Measurements from ENCODE around the gene CAMKK2. TPM values are rescaled to one million over a fixed set of nuclear protein-coding genes. Genes with fewer than 3 reads are reported as not detected.

The CAMKK2 gene
- total and polyA plus RNA-seq, 4 donors, result 10.5 to 26.0 (median 20.5) TPM

DNA sequence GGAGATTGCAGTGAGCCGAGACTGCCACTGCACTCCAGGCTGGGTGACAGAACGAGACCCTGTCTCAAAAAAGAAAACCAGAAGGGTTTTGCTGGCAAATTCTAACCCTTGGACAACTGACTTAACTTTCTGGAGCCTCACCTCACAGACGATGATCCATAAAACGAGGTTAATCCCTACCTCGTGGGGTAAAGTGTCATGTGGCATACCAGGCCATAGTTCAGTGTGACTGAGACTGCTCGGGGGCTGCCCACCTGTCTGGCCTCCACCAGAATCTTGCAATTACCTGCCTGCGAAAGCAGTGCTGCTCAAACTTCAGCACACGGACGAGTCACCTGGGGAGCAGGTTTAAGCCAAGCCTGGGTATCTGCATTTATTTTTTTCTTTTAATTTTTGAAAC lies 59.7 kb downstream of the CAMKK2 start:
- WGBS, result 86% methylated on average over 9 of the region's 9 CpGs
- H3K9ac ChIP-seq (ENCODE audit: low read depth in 1 of 2, low read length in 2 of 2), result no peak overlapping the region

More for the DNA sequence above, 59.7 kb downstream of the CAMKK2 start:
- TF ChIP-seq FOXA1 (IDR thresholded peaks at IDR 0.05) (no peak), TAF1 (conservative IDR thresholded peaks at IDR 0.05) (no peak), FOXA2 (IDR thresholded peaks at IDR 0.05) (no peak), REST (IDR thresholded peaks at IDR 0.05) (no peak), YY1 (IDR thresholded peaks at IDR 0.05) (no peak), RXRA (IDR thresholded peaks at IDR 0.05) (no peak), ZBTB33 (IDR thresholded peaks at IDR 0.05) (no peak), JUND (IDR thresholded peaks at IDR 0.05) (no peak), NR2F2 (IDR thresholded peaks at IDR 0.05) (no peak), HNF4G (IDR thresholded peaks at IDR 0.05) (no peak), EGR1 (IDR thresholded peaks at IDR 0.05; ENCODE audit: low read depth in 2 of 2) (no peak), SP1 (IDR thresholded peaks at IDR 0.05) (no peak), GABPA (IDR thresholded peaks at IDR 0.05 in 1 of 2, conservative IDR thresholded peaks at IDR 0.05 in 1 of 2) (no peak)
- TF ChIP-seq, protein P1, sequence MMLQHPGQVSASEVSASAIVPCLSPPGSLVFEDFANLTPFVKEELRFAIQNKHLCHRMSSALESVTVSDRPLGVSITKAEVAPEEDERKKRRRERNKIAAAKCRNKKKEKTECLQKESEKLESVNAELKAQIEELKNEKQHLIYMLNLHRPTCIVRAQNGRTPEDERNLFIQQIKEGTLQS (IDR thresholded peaks at IDR 0.05), result no peak
- TF ChIP-seq, protein P2, sequence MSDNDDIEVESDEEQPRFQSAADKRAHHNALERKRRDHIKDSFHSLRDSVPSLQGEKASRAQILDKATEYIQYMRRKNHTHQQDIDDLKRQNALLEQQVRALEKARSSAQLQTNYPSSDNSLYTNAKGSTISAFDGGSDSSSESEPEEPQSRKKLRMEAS (IDR thresholded peaks at IDR 0.05), result no peak
- TF ChIP-seq, protein P3, sequence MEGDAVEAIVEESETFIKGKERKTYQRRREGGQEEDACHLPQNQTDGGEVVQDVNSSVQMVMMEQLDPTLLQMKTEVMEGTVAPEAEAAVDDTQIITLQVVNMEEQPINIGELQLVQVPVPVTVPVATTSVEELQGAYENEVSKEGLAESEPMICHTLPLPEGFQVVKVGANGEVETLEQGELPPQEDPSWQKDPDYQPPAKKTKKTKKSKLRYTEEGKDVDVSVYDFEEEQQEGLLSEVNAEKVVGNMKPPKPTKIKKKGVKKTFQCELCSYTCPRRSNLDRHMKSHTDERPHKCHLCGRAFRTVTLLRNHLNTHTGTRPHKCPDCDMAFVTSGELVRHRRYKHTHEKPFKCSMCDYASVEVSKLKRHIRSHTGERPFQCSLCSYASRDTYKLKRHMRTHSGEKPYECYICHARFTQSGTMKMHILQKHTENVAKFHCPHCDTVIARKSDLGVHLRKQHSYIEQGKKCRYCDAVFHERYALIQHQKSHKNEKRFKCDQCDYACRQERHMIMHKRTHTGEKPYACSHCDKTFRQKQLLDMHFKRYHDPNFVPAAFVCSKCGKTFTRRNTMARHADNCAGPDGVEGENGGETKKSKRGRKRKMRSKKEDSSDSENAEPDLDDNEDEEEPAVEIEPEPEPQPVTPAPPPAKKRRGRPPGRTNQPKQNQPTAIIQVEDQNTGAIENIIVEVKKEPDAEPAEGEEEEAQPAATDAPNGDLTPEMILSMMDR (IDR thresholded peaks at IDR 0.05; ENCODE audit: low read depth, low read length, missing input control), result no peak
- Histone ChIP-seq H3K27me3 (ENCODE audit: control insufficient read depth in 4 of 4, insufficient read depth in 4 of 4, low read length in 3 of 4) (no peaks in the 10 kb centered on the region), H3K36me3 (ENCODE audit: control insufficient read depth in 4 of 4, insufficient read depth in 3 of 4, low read depth in 1 of 4, low read length in 3 of 4) (peaks cover 0 to 25% (median 14%) of the 10 kb centered on the region in 4 donors), H3K4me1 (ENCODE audit: control insufficient read depth in 4 of 4, insufficient read depth in 4 of 4, low read length in 3 of 4) (peaks cover 7 to 15% (median 10%) of the 10 kb centered on the region in 4 donors), H3K27ac (ENCODE audit: low read depth in 1 of 2, low read length in 2 of 2) (no peak overlapping the region), H3K4me3 (ENCODE audit: low read depth in 1 of 3, low read length in 3 of 3) (no peak overlapping the region), H3K9me3 (ENCODE audit: control insufficient read depth in 4 of 4, low read length in 3 of 4) (no peaks in the 10 kb centered on the region)
- DNase-seq (ENCODE audit: low spot score), result no peak

Data from liver (tissue), 9 donors.